HG03469 (cell line): ENCODE measurements around the gene CDH1.

Source experiments
- ATAC-seq: cut with Tn5 transposase; IDR thresholded peaks from one replicate; pipeline ENCODE4 v1.9.1; 2021; ENCODE audit warnings: mild to moderate bottlenecking, moderate library complexity, moderate number of reproducible peaks; ENCODE audit not compliant: unreplicated experiment

CDH1 gene

DNA sequence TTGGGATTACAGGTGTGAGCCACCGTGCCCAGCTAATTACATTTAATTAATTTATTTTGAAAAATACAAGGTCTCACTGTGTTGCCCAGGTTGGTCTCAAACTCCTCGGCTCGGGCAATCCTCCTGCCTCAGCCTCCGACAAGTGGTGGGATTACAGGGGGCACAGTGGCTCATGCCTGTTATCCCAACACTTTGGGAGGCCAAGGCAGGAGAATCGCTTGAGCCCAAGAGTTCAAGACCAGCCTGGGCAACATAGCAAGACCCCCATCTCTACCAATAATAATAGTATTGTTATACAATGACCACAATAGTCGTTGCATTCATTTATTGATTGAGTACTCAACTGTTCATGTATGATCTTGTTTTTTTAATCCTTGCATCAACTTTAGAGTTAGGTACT lies 22.0 kb downstream of the CDH1 start:
- no peak for ATAC-seq

- ATAC-seq, result peak; percentile 33
These were observed 23.7 kb downstream of the CDH1 start for GRCh38 chr16:68760671-68761275.

- ATAC-seq, result no peak
These were observed 26.1 kb downstream of the CDH1 start for GRCh38 chr16:68762996-68763756.

DNA sequence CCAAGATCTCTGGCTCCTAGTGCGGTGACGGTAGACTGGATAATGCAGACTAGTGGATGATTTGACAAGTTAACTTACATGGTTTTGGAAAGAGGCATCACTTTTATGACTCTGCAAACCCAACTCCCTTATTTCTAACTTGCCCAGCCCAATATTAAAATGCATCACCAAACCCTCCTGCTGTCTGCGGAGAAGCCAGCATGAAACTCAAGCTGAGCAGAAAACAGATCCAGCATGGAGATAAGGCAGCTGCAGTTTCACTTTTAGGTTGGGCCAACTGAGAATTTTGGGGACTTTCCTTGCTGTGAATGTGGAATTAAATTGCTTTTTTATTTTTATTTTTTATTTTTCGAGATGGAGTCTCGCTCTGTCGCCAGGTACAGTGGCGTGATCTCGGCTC lies 27.8 kb downstream of the CDH1 start:
- no peak for ATAC-seq

GRCh38 chr16:68767581-68767980 lies 30.5 kb downstream of the CDH1 start:
- no peak for ATAC-seq

GRCh38 chr16:68768175-68768574 lies 31.1 kb downstream of the CDH1 start:
- no peak for ATAC-seq

- ATAC-seq, result no peak
These were observed 31.7 kb downstream of the CDH1 start for GRCh38 chr16:68768771-68769170.

DNA sequence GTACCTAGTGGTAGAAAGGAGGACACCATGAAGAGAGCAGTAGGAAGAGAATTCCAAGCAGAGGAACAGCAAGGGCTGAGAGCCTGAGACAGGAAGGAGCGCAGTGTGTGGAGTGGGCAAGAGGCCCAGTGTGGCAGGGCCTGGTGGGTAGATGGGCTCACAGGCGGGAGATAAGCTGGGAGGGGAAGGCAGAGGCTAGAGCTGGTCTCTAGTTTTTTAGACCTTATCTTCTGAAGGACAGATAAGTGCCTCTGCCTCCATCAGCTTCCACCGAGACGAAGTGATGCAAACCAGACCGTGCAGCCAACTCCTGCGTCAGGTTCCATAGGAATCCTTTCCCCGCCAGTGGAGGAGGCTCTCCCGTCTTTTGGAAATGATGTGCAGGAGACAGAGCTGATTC lies 33.6 kb downstream of the CDH1 start:
- no peak for ATAC-seq

GRCh38 chr16:68772030-68772681 lies 35.1 kb downstream of the CDH1 start:
- no peak for ATAC-seq

- no peak for ATAC-seq
These were observed 35.8 kb downstream of the CDH1 start for GRCh38 chr16:68772871-68773270.

DNA sequence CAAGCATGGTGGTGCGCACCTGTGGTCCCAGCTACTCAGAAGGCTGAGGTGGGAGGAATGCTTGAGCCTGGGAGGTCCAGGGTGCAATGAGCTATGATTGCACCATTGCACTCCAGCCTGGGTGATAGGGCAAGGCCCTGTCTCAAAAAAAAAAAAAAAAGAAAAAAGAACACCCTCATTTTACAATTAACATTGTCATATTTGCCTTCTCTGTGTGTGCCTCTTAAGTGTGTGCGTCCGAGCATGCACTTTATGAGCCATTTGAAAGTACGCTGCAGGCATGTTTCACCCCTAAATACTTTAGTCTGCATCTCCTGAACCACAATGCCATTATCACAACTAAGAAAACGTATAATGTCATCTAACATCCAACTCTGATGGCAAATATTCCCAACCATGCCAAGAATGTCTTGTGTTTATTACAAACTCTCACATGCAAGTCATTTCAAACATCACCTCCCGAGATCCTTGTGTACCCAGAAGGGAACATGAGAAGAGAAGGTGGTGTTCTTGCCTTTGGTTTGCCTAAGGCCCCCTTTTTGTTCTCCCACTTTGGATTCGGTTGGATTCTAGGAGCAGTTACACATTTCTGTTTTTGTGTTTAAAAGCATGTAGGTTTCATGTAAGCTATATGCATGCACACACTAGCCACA lies 38.0 kb downstream of the CDH1 start:
- no peak for ATAC-seq

- ATAC-seq, result peak; percentile 66
These were observed 39.9 kb downstream of the CDH1 start for GRCh38 chr16:68776821-68777485.

- ATAC-seq, result no peak
These were observed 41.6 kb downstream of the CDH1 start for GRCh38 chr16:68778551-68779231.

GRCh38 chr16:68779891-68780290 lies 42.8 kb downstream of the CDH1 start:
- ATAC-seq, result no peak

GRCh38 chr16:68781784-68782183 lies 44.7 kb downstream of the CDH1 start:
- ATAC-seq, result no peak

- no peak for ATAC-seq
These were observed 45.4 kb downstream of the CDH1 start for GRCh38 chr16:68782198-68783174.

DNA sequence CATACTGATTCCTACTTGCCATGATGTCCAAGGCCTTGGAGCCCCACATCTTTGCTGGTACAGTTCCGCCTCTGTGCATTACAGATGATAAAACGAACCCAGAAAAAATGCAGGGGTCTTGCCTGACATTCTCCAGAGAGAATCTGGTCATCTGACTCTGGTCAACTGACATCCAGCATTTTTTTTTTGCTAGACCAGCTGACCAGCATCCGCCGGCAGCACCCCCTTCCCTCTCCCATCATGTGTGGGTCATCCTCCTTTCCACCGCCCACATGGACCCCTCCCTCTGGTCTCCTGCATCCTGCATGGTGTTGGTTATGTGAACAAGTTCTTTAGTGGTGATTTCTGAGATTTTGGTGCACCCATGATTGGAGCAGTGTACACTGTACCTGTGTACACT lies 47.1 kb downstream of the CDH1 start:
- ATAC-seq, result no peak

- ATAC-seq, result no peak
These were observed 47.6 kb downstream of the CDH1 start for GRCh38 chr16:68784721-68785120.

DNA sequence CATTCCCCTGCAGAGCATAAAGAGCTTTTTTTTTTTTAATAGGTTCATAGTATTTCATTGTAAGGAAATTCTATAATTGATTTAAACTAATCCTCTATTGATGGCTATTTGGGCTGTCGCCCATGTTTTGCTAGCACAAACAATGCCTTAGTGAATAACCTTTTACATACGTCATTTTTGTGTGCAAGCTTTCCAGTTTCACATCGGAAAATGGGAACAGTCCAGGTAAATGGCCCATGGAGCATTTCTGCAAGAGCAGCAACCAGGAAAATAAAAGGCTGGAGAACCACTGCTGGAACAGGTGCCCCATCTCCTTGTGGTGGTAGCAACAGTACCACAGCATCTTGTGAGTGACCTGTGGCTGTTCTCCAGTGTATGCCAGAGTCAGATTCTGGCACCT lies 48.6 kb downstream of the CDH1 start:
- no peak for ATAC-seq
